ENCODE data around the gene ST6GALNAC5.

- no peak for TF ChIP-seq POLR2A (IDR thresholded peaks at IDR 0.05)
- TF ChIP-seq, protein P1, sequence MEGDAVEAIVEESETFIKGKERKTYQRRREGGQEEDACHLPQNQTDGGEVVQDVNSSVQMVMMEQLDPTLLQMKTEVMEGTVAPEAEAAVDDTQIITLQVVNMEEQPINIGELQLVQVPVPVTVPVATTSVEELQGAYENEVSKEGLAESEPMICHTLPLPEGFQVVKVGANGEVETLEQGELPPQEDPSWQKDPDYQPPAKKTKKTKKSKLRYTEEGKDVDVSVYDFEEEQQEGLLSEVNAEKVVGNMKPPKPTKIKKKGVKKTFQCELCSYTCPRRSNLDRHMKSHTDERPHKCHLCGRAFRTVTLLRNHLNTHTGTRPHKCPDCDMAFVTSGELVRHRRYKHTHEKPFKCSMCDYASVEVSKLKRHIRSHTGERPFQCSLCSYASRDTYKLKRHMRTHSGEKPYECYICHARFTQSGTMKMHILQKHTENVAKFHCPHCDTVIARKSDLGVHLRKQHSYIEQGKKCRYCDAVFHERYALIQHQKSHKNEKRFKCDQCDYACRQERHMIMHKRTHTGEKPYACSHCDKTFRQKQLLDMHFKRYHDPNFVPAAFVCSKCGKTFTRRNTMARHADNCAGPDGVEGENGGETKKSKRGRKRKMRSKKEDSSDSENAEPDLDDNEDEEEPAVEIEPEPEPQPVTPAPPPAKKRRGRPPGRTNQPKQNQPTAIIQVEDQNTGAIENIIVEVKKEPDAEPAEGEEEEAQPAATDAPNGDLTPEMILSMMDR (IDR thresholded peaks at IDR 0.05 in 4 of 5, conservative IDR thresholded peaks at IDR 0.05 in 1 of 5), result no peak
These were observed 94.5 kb downstream of the ST6GALNAC5 start for GRCh38 chr1:76961820-76962207.

Measured in gastrocnemius medialis (tissue), 4 donors.